SU-DHL-6 (cell line): Measurements from ENCODE around the gene ACAP3.

Experiments
- EZH2phosphoT487 ChIP-seq: fragments of 200-600 bp; sonication (generic), shearing (Covaris generic); conservative IDR thresholded peaks from 2 replicates; pipeline ENCODE4 v1.6.1; 2018; ENCODE audit warnings: mild to moderate bottlenecking, antibody characterized with exemption, low read length, moderate library complexity, mixed read lengths
- TF ChIP-seq, protein P1 (sequence below): fragments of 200-600 bp; sonication (generic); IDR thresholded peaks from one replicate; pipeline ENCODE4 v1.5.1; 2017; ENCODE audit warnings: antibody characterized with exemption, mild to moderate bottlenecking, low read length, moderate library complexity; ENCODE audit not compliant: insufficient read depth, poor library complexity, severe bottlenecking

DNA sequence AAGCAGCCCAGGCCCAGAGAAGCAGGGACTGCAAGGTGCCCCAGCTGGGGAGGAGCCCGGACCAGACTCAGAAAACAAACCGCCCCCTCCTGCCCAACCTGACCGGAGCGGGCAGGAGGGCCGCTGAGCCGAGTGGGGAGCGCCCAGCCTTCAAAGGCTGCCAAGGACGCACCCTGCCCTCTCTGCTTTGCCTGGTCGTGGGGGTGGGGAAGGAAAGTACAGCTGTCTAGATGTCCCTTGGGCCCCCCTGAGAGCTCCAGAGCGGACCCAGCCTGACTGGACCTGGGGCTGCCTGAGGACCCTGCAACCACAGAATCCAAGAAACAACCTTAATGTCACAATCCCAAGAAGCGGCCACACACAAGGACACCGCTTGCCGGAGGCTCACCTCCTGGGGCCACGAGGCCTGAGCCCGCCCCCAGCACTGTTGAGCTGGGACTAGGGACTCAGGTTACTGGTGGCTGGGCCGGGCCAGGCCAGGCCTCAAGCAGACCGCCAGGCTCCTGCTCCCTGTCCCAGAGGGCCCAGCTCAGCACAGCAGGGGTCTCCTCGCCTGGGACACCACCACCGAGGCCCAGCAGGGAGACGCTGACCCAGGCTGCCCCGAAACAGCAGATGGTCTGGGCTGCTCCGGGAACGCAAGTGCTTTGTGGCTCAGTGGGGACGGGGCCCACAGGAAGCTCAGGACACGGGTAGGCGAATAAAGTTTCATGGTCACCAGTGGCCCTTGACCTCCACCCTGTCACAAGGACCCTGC is 40.1 kb upstream of the ACAP3 start:
- TF ChIP-seq, protein P1, sequence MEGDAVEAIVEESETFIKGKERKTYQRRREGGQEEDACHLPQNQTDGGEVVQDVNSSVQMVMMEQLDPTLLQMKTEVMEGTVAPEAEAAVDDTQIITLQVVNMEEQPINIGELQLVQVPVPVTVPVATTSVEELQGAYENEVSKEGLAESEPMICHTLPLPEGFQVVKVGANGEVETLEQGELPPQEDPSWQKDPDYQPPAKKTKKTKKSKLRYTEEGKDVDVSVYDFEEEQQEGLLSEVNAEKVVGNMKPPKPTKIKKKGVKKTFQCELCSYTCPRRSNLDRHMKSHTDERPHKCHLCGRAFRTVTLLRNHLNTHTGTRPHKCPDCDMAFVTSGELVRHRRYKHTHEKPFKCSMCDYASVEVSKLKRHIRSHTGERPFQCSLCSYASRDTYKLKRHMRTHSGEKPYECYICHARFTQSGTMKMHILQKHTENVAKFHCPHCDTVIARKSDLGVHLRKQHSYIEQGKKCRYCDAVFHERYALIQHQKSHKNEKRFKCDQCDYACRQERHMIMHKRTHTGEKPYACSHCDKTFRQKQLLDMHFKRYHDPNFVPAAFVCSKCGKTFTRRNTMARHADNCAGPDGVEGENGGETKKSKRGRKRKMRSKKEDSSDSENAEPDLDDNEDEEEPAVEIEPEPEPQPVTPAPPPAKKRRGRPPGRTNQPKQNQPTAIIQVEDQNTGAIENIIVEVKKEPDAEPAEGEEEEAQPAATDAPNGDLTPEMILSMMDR: no peak
- TF ChIP-seq EZH2phosphoT487: no peak
